Chondrocyte (in vitro differentiated cells): ENCODE data around the gene RPL31. TPM values are rescaled to one million over a fixed set of nuclear protein-coding genes. Genes with fewer than 3 reads are reported as not detected.

ENCODE experiments used
- DNase-seq: peaks from one replicate; pipeline ENCODE4 v3.0.0; 2021; ENCODE audit warnings: mixed read lengths, low spot score
- H3K27ac Mint-ChIP-seq: one replicate; pipeline ENCODE4 v1.8.0; 2021; ENCODE audit warnings: mild to moderate bottlenecking, moderate library complexity, mixed read lengths; ENCODE audit not compliant: unreplicated experiment
- H3K27me3 Mint-ChIP-seq: 2 replicates; pipeline ENCODE4 v1.8.0; 2021; ENCODE audit warnings: low read depth, mixed read lengths
- H3K36me3 Mint-ChIP-seq: 2 replicates; pipeline ENCODE4 v1.8.0; 2021; ENCODE audit warnings: low read depth, mixed read lengths
- H3K4me1 Mint-ChIP-seq: 2 replicates; pipeline ENCODE4 v1.8.0; 2021; ENCODE audit warnings: low read depth, mild to moderate bottlenecking, mixed read lengths
- H3K4me3 Mint-ChIP-seq: one replicate; pipeline ENCODE4 v1.8.0; 2021; ENCODE audit warnings: mild to moderate bottlenecking, moderate library complexity, mixed read lengths; ENCODE audit not compliant: unreplicated experiment
- H3K9me3 Mint-ChIP-seq: 2 replicates; pipeline ENCODE4 v1.8.0; 2021; ENCODE audit warnings: low read depth, mixed read lengths
- CTCF ChIP-seq: fragments of 200-600 bp; sonication (generic); IDR thresholded peaks from 2 replicates; pipeline ENCODE4 v1.5.0; 2021; ENCODE audit warnings: antibody characterized with exemption, mild to moderate bottlenecking, moderate library complexity
- total RNA-seq: library from RNA; stranded (reverse); gene quantifications from 3 replicates; pipeline ENCODE4 v1.2.1, GENCODE V29; 2021

RPL31 gene
- total RNA-seq, 1 donor from 2014 or later, result 951 TPM

- no peak overlapping the region for H3K27ac Mint-ChIP-seq
- no peak overlapping the region for H3K4me3 Mint-ChIP-seq
- no peak for DNase-seq
- peaks cover 14% of the 10 kb centered on the region for H3K36me3 Mint-ChIP-seq
- TF ChIP-seq CTCF, result no peak
- no peaks in the 10 kb centered on the region for H3K9me3 Mint-ChIP-seq
- no peaks in the 10 kb centered on the region for H3K27me3 Mint-ChIP-seq
- peaks cover 12% of the 10 kb centered on the region for H3K4me1 Mint-ChIP-seq
Observed at GRCh38 chr2:100963026-100963375, 39.1 kb upstream of the RPL31 start.

DNA sequence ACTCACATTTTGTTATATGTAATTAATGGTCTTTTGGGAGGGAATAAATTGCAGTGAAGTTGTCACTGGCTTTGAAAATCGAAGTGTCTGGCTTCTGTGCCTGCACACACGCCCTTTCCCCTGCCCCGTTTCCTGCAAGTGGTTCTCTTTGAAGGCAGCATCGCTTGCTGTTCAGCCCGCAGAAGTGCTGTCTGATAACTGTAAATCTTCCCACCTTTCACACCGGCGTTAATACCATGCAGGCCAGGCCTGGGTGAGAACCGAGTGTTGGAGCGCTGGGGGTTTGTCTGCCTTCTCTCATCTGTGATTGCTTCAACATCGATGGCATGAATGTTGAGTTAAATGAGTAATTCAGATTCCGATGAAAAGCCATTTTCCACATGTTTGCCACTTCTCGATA lies 37.9 kb upstream of the RPL31 start:
- TF ChIP-seq CTCF, result no peak
- DNase-seq, result no peak
- Mint-ChIP-seq H3K27ac (no peak overlapping the region), H3K4me3 (no peak overlapping the region), H3K4me1 (peaks cover 7% of the 10 kb centered on the region), H3K27me3 (no peaks in the 10 kb centered on the region), H3K36me3 (peaks cover 17% of the 10 kb centered on the region), H3K9me3 (no peaks in the 10 kb centered on the region)

DNA sequence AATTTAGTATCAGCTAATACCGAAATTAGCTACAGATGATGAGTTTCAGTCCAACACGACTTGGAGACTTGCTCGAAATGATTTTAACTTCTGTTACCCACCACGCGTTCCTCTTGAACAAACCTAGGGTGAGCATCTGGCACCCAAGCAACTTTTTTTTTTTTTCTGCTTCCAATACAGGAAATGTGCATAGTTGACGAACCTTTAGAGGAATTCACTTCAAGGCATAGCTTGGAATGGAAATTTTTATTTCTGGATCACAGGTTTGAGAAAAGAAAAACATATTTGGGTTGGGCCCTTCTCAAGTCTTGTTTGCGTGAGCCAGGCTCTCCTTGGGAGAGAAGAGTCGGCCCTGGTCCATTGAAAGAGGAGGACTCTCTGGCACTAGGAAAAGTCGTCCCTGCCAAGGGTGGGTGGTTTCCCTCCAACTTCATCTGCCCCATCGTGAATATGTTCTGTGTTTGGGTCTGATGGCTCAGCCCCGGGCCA lies 37.4 kb upstream of the RPL31 start:
- no peak for TF ChIP-seq CTCF
- no peak for DNase-seq
- peaks cover 20% of the 10 kb centered on the region for H3K36me3 Mint-ChIP-seq

DNA sequence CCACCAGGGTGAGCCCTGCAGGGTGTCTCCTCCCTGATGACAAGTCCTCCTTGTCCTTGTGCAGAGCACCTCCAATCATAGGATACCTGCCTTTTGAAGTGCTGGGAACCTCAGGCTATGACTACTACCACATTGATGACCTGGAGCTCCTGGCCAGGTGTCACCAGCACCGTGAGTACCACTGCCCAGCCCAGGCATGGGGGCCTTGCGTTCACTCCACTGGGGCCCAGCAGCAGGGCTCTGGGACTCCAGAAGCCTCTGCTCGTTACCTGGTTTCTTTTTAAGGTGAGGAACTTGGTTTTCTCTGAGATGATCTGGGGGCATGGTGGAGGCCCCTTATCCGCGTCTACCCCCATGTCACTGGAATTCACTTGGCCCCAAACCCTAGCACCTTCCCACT lies 36.5 kb upstream of the RPL31 start:
- no peak for TF ChIP-seq CTCF
- Mint-ChIP-seq H3K9me3 (no peaks in the 10 kb centered on the region), H3K27me3 (no peaks in the 10 kb centered on the region), H3K4me3 (no peak overlapping the region), H3K27ac (no peak overlapping the region), H3K4me1 (no peaks in the 10 kb centered on the region), H3K36me3 (peaks cover 26% of the 10 kb centered on the region)
- no peak for DNase-seq

More for the DNA sequence above, 37.4 kb upstream of the RPL31 start:
- Mint-ChIP-seq H3K27ac (no peak overlapping the region), H3K27me3 (no peaks in the 10 kb centered on the region), H3K4me1 (peaks cover 2% of the 10 kb centered on the region), H3K9me3 (no peaks in the 10 kb centered on the region), H3K4me3 (no peak overlapping the region)

DNA sequence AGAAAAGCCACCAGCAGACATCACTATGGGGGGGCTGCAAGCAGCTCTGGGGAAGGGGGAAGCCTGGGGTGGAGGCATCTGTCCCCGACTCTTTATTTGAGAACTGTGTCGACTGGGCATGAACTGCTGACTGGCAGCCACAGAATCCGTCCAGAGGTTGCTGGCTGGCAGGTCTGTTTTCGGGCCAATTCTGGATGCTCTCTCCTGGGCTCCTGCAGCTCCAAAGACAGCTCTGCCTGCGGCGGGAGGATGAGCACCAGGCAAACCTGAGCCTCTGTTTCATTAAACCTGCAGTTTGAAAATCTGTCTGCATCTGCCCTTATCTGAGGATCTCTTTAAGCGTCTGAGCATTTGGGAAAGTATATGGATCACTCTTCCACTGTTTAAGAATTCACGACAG lies 34.4 kb upstream of the RPL31 start:
- Mint-ChIP-seq H3K4me3 (no peak overlapping the region), H3K4me1 (no peaks in the 10 kb centered on the region), H3K27me3 (no peaks in the 10 kb centered on the region), H3K27ac (no peak overlapping the region), H3K9me3 (no peaks in the 10 kb centered on the region), H3K36me3 (peaks cover 32% of the 10 kb centered on the region)
- no peak for DNase-seq
- no peak for TF ChIP-seq CTCF
